Measurements from ENCODE around the gene LTBP1.

DNA sequence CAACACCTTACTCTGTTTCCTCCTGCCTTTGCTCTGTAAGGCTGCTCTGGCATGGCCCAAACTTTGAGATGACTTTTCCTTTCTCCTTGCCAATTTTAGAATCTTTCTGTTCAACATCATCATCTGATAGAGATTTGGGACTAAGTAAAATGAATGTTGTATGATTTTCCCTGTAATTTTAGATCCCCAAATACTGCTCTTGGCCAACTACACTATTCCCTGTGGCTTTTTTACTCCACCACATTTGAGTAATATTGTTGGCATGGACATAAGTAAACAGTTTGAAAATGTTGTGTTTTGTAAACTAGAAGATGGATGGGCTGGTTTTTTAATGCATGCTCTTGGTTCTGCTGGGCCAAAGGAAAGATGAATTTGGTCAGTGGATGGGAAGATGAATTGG, 12.1 kb downstream of the LTBP1 start:
- TF ChIP-seq, protein P1, sequence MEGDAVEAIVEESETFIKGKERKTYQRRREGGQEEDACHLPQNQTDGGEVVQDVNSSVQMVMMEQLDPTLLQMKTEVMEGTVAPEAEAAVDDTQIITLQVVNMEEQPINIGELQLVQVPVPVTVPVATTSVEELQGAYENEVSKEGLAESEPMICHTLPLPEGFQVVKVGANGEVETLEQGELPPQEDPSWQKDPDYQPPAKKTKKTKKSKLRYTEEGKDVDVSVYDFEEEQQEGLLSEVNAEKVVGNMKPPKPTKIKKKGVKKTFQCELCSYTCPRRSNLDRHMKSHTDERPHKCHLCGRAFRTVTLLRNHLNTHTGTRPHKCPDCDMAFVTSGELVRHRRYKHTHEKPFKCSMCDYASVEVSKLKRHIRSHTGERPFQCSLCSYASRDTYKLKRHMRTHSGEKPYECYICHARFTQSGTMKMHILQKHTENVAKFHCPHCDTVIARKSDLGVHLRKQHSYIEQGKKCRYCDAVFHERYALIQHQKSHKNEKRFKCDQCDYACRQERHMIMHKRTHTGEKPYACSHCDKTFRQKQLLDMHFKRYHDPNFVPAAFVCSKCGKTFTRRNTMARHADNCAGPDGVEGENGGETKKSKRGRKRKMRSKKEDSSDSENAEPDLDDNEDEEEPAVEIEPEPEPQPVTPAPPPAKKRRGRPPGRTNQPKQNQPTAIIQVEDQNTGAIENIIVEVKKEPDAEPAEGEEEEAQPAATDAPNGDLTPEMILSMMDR (IDR thresholded peaks at IDR 0.05) = no peak
- TF ChIP-seq POLR2A (IDR thresholded peaks at IDR 0.05) = no peak
- TF ChIP-seq EP300 (IDR thresholded peaks at IDR 0.05) = no peak

All from suprapubic skin (tissue), 3 donors.